Hematopoietic multipotent progenitor cell treated with erythropoietin and hydrocortisone succinate and interleukin-3 and kit ligand, for 4 days (in vitro differentiated cells): ENCODE results near the gene MRPL44.

Source experiments
- DNase-seq: peaks from one replicate; pipeline ENCODE4 v3.0.0-alpha.2; 2015

Gene MRPL44

DNA sequence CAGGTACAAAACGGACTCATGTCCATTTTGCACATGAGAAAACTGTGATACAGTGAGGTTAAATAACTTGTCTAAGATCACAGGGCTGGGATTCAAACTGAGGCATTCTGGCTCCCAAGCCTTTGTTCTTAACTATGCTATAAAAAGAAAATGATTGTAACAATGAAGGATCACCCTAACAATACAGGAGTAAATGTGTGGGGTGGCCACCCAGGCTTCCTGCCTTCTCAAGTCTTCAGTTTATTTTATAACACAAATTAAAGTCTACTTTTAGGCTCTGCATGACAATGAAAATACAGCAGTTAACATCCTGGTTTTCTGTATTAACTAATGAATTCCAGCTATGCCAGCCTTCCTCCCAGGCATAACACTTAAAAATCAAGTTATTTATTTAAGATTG is 19.7 kb upstream of the MRPL44 start:
- no peak for DNase-seq

DNA sequence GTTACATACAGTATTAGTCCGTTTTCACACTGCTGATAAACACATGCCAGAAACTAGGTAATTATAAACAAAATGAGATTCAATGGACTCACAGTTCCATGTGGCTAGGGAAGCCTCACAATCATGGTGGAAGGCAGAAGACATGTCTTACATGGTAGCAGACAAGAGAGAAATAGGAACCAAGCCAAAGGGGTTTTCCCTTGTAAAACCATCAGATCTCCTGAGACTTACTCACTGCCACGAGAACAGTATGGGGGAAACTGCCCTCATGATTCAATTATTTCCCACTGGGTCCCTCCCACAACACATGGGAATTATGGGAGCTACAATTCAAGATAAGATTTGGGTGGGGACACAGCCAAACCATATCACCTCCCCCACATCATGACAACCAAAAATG is 17.8 kb upstream of the MRPL44 start:
- peak; percentile 37 for DNase-seq

DNA sequence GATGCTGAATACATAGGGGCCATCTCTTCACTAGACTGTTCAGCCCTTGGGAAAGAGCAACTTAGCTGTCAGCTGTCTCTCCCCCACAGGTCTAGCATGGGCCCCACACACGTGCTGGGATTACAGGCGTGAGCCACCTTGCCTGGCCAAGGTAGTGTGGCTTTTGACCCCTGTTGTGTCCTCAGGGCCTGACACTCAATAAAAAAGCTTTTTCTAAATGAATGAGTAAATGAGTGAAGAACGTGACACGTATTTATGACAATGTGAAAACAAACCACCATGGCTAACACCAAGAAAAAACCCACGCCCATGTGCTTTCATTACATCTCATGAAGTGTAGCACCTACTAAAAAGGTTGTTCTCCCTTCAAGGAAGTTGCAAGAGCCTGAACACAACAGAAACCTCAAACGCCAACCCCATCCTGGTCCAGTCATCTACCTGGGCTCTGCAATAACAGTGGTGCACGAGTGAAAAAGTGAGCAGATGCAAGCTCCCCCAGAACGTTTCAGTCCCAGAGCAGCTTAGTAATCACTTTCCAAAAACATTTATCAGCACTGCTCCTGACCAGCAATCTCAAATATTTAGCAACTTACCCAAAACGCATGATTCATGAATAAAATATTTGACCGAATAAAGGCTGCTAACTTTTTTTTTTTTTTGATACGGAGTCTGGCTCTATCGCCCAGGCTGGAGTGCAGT is 15.5 kb upstream of the MRPL44 start:
- no peak for DNase-seq

DNA sequence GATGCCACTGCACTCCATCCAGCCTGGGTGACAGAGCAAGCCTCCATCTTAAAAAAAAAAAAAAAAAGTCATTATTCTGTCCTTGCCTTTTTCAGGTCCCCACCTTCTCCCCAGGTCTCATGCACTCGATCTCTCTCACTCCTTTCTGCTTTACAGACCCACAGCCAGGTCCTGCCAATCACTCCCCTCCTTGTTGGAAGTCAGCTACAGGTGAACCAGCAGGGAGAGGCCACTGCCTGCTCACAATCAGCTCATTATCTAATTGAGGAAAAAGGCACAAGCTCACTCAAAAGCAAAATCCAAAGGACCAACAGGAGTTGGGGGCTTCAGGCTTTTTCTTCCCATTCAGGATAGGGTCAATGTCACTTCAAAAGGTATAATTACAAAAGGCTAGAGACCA is 14.1 kb upstream of the MRPL44 start:
- no peak for DNase-seq

DNA sequence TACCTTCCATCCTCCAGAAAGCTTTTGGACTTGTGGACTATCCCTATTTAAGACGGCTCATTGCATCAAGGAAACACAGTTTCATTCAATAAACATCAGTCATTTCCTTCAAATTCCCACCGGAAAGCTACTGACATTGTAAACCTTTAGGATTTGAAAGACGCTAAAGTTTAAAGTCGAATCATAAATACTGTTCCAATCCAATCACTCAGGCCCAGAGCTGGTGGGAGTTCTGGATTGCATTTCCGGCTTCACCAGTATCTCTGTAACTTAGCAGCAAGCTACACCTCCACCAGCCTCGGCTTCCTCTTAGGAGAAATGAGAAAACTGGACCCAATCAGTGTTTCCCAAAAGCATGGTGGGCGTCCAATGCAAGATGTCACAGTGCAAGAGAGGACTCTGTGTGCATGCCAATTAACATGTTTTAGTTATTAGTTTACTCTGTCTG is 13.7 kb upstream of the MRPL44 start:
- DNase-seq = no peak

DNA sequence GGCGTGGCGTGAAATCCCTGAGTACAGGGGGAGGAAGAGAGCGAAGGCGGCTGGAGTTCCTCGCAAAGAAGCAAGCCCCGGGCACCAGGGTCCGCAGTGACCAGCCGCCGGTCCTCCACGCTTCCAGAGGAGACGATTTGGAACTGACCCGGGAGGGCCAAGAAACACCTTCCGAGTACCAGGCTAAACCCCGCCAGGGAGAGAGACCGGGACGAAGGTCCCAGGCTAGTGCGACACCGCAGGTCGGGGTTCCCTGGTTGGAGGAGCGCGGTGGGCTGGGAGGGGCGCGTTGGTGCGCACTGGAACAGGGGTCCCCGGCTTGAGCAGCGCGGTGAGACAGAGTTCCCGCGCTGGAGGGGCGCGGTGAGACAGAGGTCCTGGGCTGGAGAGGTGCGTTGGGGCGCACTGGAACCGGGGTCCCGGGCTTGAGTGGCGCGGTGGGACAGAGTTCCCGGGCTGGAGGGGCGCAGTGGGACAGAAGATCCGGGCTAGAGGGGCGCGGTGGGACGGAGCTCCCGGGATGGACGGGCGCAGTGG is 13.0 kb upstream of the MRPL44 start:
- DNase-seq = peak; percentile 61

DNA sequence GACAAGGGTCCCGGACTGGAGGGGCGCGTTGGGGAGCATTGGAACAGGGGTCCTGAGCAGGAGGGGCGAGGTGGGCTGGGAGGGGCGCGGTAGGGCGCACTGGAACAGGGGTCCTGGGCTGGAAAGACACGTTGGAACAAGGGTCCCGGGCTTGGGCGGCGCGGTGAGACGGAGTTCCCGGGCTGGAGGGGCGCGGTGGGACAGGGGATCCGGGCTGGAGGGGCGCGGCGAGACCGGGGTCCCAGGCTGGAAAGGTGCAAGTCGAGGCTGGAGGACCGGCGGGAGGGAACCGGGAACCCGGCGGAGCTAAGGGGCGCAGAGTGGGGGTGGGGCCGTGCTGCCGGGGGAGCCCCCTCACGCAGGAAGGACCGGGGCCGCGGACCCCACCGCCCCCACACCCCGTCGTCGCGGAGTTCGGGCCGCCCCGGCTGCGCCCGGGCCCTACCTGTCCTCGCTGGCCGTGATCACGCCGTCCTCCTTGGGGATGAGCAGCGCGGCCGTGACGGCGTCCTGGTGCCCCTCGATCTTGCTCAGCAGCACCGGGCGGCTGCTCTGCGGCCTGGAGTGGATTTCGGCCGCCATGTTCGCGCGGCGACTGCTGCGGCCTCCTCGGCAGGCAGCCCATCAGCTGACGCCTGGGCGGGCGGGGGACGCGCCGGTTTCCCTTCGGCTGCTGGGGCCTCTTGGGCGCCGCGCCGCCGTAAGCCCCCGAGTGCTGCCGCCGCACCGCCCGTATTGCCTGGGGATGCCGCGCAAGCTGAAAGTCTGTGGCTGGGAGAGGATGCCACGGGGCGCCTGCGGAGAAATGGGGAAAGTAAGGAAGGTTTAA is 12.3 kb upstream of the MRPL44 start, which contains the start of gene WDFY1:
TSS of gene WDFY1 (minus strand) at position 633 of the 829 bp plus-strand sequence. CDS start at position 582, 51 bp downstream.
- DNase-seq = peak; percentile 95

DNA sequence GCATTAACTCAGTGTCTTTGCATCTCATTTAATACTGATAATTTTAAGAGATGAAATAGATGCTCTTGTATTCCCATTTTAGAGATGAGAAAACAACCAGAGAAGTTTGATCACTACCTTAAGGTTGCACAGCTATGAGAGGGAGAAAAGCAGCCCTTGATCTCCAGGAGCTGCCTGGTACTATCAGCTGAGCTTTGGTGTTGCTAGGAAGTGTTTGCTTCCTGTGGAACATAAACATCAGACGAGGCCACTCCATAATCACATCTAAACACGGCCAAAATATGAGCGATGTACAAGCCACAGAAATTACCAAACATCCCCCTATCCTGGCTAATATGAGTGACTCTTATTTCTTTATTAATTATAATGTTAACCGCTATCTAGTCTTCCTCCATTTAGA is 11.5 kb upstream of the MRPL44 start:
- no peak for DNase-seq

DNA sequence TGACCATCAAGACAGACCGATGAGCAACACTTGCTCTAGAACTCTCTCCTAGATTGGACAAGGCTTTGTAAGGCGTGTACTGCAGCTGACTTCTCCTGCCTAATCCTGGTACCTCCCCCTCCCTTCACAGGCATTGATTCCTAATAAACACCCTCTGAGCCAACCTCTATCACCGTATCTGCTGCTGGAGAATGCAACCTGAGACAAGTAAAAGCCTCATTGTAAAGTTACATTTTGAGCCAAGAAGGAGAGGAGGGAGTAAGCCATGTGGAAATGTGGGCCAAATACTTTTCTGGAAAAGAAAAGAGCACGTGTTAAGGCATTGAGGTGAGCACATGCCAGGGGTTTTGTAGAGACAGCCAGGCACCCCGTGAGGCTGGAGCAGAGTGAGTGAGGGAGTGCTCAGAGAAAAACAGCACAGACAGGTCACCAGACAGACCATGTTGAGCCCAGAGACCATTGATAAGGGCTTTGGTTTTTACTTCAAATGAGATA is 9.5 kb upstream of the MRPL44 start:
- DNase-seq = no peak

DNA sequence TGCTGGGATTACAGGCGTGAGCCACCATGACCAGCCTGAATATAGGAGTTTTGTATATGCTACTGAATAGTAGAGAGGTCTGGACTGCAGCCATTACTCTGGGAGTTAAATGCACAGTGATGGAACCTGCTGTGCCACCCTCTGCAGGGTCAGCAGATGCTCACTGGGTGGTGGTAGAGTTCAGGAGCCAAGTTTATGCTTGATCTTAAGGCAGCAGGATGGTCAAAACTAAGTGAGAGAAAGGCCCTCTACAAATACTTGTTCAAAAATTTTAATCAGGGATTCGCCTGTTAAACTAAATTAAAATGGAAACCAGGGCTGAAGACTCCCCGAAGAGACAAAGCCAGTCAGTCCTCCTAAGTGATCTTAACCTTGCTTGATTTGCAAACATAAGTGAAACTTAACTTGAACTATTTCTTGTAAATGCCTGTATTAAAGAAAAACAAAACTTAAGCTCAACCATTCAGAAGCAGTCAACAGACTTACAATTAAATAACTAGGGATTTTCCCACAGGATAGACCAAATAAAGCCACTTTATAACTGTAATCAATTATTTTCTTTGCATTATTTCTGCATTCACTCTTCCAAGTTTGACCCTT is 7.9 kb upstream of the MRPL44 start:
- peak; percentile 49 for DNase-seq

DNA sequence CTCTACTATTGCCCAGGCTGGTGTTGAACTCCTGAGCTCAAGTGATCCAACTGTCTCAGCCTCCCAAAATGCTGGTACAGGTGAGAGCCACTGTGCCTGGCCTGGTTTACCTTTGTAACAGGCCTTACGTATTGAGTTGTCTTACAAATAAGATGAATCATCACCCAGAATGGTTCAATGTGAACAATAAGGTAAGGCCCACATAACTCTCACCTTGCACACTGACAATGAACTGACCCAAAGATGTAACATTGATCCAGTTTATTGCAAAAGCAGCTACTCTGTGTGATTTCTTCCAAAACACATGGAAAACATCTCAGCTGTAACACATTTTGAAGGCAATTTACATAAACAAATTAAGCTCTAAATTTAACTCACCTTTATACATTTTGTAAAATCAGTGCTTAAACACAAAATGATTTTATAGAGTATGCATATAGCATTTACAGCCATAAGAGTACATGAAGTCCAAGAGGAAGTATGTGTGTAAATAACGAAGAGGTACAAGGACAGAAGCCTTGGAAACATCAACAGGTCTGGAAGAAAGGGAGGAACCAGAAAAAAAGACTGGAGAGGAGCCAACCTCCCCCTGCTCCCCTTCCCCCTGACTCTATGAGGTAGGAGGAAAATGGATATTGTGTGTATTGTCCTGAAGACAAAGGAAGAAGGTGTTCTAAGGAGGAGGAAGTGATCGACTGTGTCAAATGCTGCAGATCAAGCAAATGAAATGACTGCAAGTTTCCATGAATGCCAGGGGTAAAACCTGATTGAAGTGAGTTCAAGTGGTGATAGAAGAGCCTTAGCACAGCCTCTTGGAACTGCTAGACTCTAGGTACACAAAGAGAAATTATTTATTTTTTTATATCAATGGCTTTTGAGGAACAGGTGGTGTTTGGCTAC is 6.6 kb upstream of the MRPL44 start:
- no peak for DNase-seq

DNA sequence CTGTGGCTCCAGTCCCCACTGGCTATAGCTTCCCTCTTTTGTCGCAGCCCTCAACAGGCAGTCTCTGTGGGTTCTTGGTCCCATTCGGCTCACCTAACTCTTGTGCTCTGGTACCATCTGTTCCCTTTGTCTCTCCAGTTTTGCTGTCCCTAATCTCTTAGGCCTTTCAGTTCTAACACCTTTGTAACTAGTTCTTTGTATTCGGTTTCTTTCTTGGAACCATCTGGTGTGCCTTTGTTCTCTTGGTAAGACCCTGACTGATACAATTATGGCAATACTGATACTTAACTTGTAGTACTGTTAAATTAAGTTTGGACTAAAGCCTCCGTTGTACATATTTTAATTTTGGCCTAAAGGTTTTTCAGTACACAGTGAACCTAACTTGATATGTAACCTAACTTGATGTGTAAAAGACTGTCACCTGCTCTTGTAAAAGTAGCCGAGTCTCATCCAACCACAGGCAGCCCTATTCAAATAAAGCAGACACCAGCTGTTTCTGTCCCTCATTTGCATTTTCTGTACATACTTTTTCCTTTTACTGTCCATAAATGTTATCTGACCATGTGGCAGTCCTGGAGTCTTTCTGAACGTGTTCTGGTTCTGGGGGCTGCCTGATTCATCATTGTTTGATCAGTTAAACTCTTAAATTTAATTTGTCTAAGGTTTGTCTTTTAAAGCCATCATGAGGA is 4.8 kb upstream of the MRPL44 start:
- DNase-seq = no peak

DNA sequence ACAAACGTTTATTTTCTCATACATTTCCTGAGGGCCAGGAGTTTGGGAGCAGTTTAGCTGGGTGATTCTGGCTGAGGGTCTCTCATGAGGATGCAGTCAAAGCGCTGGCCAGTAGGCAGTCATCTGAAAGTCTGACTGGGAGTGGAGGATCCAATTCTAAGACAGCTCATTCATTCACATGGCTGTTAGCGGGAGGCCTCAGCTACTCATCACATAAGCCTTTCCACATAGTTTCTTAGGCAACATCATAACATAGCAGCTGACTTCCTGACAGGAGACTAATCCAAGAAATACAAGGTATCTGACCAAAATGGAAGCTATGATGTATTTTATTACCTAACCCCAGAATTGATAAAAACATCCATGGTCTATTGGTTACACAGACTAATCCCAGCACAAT is 2.9 kb upstream of the MRPL44 start:
- no peak for DNase-seq

DNA sequence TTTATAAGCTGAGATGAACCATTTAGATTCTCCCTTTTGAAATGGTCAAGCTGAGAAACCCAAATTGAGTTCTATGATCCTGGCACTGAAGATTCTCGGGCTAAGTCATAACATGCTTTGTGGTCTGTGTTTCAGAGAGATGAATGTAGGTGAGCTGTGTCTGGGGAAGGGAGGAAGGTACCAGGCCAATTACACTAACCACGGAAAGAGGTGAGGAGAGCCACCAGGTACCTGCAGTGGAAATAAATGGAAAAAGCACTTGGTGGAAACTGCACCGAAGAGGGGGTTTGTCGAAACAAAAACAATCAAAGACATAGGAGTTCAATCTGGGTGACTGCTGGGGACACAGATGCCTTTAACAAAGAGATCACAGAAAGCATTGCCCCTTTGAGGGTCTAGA is 963 bp upstream of the MRPL44 start:
- no peak for DNase-seq

DNA sequence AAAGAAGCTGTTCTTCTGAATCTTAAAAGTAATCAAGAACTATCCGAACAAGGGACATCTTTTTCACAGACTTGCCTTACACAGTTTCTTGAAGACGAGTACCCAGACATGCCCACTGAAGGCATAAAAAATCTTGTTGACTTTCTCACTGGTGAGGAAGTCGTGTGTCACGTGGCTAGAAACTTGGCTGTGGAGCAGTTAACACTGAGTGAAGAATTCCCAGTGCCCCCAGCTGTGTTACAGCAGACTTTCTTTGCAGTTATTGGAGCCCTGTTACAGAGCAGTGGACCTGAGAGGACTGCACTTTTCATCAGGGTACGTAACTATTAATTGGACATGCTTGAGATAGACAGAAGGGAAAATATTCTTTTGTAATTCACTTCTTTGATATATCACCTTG is 2.4 kb downstream of the MRPL44 start:
- peak; percentile 38 for DNase-seq

DNA sequence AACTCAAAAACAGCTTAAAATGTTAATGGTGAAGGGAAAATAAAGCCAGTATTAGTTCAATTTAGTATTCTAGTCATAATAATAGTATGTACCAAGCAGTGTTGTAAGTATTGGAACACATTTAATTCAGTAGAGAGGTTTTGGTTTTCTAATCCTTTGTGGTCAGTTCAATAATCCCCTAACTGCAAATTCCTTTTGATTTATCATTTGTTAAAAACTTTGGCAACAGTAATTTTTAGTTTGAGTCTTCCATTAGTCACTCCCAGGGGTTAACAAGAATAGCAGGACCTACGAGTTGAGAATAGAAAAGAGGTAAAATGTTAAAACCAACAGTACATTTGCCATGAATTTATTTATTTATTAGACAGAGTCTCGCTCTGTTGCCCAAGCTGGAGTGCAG is 10.7 kb downstream of the MRPL44 start:
- DNase-seq = no peak

DNA sequence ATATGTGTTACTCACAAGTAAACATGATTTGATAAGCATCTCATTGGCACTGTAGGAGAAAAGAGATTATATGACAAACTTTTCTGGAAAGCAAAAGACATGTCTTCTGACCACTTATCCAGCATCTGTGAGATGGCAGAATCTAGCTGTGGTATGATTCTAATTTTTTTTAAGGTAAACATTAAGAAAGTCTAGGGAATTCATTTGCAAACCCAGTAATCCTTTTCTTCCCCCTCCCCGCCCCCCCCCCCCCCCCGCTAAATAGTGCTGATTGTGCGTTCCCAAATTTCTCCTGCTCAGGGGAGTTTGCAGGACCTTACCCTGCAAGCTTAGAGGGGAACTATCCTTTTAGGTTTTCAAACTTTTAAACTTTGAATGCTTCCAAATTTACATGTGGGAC is 12.1 kb downstream of the MRPL44 start:
- no peak for DNase-seq

DNA sequence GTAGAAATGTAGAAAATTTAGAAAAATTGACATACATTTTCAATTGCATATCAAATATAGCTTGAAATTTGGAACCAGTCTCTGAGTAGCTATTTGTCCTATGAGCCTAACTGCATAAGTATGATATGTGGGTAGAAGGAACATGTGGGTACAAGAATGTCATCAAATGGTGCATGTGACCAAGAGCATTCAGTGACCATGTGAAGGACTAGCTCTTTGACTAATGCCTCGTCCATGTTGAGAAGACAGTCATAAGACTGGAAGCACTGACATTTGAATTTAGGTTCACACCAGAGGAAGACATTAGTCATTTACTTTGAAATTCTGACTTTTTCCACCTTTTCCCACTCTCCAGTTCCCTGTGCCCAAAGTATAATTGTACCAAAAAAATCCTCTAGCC is 12.6 kb downstream of the MRPL44 start:
- DNase-seq = no peak

DNA sequence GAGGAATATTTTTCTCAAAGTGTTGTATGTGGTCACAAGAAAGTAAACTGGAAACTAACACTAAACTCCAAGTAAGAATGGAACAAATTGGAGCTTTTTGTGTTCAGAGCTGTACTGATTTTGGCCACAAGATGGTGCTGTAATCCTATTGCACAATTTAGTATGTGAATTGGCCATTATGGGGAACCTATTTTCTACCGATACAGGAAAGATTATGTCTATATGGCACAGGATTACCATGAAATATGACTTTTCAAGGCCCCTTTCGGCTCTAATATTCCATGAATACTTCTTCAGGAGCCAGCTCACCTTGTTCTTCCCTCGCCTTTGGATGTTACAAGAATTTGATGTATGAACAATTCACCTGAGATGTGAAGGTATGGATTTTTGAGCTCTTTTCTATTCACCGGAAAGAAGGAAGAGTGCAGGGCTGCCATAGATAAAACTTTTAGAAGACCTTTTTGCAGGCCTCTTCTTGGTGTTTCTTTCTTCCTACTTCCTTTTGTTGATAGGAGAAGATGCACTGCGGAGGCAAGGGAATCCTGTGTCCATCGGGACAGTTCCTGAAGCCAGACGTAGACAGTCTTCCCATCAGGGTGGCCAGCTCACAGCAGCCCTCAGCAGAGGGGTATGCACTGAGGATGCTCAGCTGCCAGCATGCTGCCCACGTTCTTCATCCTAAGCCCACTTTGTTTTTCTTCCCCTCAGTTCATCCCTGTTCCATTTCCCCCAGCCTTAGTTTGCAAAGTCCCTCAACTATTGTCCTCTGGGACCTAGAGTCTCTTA is 13.3 kb downstream of the MRPL44 start:
- peak; percentile 82 for DNase-seq

DNA sequence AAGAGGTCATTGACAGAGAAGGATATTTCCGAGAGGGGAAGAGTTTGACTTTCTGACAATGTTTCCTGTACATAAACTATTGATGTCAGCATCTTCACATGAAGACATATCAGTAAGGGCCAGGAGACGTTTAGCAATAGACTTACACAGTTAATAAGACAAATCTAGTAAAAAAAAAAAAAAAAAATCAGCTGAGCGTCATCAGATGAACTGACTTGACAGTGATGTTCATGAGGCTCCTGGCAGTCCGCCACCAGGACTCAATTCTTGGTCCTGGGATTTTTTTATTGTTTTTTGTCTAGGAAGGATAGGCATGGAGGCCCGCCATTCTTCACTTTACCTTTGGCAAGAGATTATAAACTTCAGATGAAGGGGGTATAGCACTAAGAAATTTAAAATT is 14.5 kb downstream of the MRPL44 start:
- DNase-seq = no peak

DNA sequence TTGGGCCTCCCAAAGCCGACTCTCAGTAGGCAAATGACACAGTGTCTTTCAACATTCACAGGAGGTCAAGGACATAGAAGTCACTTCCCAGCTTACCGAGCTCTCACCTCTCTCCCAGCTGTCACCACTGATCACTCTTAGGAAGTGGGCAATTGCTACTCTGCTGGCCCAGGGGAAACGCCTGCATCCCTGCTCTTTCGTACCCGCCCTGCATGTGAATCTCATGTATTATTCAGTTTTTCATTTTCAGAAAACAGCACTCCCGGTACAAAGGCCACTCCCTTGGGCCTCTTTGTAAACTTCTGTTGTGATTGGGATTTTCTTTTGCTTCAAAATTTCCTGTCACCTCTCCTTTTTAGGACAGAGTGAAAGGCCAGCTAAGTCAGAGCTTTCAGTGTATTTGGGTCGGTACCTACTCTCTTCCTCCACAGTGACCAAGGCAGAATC is 15.4 kb downstream of the MRPL44 start:
- no peak for DNase-seq
